GM12865 (cell line): Measurements from ENCODE around the gene COL11A2.
A peak's percentile ranks its signal among the peaks of the same experiment; 100 is the strongest.

Experiments used
- DNase-seq: peaks from one replicate; pipeline ENCODE4 v3.0.0; 2010; ENCODE audit warnings: low read depth
- H3K4me3 ChIP-seq: 2 replicates; pipeline ENCODE4 v1.5.1; 2011; ENCODE audit warnings: mild to moderate bottlenecking, low read depth, low read length, control low read depth
- TF ChIP-seq, protein P1 (sequence below): IDR thresholded peaks from 2 replicates; pipeline ENCODE4 v1.5.1; 2011; ENCODE audit warnings: low read length, control low read depth, low read depth, inconsistent platforms; ENCODE audit not compliant: insufficient read depth; ENCODE audit errors: missing control alignments

Gene COL11A2

DNA sequence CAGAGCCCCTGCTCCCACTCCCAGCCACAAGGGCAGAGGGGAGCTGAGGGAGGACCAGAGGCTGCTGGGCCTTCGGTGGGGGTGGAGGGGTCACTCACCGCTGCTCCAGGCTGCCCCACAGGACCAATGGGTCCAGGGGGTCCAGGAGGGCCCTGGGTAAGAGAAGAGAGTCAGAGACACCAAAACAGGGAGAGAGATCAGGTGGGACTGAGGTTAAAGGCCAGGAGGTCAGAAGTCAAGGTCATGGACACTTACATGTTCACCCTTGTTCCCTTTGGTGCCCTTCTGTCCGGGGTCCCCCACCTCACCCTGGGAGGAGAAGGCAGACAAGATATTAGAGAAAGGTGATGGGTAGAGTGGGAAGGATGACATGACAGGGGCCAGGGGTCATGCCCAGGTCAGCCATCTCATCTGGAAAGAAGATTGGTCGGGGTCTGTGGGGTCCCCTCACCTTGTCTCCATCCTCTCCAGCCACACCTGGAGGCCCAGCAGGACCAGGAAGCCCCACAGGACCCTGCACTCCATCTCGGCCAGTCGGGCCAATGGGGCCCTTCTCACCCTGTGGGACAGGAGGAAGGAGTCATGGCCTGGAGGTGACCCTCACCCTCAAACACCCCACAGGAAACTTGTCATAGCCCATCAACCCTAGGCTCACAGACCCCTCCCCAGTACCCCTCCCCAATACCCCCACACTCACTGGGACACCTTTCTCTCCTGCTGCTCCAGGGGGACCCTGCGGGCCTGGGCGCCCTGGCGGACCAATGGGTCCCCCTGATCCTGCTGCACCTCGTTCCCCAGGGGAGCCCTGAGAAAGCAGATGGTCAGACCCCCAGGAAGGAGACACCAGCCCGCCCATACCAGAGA, 21.0 kb downstream of the COL11A2 start:
- TF ChIP-seq, protein P1, sequence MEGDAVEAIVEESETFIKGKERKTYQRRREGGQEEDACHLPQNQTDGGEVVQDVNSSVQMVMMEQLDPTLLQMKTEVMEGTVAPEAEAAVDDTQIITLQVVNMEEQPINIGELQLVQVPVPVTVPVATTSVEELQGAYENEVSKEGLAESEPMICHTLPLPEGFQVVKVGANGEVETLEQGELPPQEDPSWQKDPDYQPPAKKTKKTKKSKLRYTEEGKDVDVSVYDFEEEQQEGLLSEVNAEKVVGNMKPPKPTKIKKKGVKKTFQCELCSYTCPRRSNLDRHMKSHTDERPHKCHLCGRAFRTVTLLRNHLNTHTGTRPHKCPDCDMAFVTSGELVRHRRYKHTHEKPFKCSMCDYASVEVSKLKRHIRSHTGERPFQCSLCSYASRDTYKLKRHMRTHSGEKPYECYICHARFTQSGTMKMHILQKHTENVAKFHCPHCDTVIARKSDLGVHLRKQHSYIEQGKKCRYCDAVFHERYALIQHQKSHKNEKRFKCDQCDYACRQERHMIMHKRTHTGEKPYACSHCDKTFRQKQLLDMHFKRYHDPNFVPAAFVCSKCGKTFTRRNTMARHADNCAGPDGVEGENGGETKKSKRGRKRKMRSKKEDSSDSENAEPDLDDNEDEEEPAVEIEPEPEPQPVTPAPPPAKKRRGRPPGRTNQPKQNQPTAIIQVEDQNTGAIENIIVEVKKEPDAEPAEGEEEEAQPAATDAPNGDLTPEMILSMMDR, result no peak
- no peak for DNase-seq
- no peak overlapping the region for H3K4me3 ChIP-seq

DNA sequence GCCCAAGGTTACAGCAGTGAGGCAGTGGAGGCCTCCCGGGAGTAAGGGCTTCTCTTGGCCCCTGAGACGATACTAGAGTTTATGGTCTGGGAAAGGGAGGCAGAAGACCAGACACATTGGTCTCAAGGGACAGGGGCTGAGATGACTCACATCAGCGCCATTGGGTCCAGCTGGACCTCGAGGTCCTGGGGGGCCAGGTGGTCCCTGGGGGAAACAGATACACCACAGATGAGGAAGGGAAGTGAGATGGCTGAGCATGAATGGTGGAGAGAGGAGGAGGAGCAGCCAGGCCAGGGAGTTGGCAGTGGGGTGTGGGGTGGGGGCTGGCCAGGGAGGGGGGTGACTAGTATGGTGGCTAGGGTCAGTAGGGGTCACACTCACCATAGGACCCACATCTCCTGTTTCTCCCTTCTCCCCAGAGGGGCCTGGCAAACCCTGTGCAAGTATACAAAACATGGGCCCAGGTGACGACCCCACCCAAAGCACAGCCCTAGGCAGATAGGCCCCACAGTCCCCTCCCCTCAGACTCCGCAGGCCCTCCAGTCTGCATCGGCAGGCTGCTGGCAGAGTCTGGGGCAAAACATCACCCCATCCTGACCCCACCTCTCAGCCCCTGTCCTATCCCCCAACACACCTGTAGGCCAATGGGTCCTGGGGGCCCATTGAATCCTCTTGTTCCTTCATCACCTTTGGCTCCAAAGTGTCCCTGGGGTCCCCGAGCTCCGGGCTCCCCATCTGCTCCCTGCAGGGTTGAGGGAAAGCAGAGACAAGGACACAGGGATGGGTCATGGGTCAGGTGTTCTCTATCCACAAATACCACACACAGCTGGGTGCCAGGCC, 21.9 kb downstream of the COL11A2 start:
- peak; percentile 64 for DNase-seq
- no peak overlapping the region for H3K4me3 ChIP-seq
- TF ChIP-seq, protein P1, result no peak

DNA sequence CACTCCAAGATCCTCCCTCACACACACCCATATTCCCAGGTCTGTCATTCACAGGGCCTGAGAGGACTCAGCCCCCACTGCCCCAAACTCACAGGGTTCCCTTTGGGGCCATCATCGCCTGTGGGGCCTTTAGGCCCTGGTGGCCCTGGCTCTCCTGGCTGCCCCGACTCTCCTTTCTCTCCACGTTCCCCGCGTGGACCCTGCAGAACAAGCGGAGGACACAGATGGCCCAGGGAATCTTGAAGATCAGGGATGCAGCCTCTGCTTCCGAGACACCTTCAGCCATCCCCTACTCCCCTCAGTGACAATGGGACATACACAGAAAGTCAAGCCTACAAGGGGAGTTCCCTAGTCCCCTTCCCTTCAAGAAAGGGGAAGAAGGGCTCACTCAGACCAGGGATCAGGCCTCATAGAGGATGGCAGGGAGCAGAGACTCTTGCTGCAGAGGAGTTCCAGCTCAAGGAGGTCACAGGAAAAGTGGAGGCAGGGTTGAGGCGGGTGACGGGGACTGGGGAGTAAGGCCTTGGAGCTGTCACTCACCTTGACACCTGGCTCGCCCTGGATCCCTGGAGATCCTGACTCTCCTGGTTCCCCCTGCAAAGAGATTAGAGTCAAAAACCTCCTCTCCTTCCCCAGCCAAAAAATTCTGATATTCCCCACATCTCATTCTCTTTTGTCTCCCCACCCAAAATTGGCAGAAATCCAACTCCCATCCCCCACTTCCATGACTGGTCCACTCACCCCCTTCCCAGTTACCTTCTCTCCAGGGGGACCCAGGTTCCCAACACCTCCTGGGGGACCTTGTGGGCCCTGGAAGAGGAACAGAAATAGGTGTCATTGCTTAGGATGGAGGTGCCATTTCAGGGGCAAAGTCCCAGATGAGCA, 22.7 kb downstream of the COL11A2 start:
- no peak for DNase-seq
- TF ChIP-seq, protein P1, result no peak
- H3K4me3 ChIP-seq, result no peak overlapping the region

DNA sequence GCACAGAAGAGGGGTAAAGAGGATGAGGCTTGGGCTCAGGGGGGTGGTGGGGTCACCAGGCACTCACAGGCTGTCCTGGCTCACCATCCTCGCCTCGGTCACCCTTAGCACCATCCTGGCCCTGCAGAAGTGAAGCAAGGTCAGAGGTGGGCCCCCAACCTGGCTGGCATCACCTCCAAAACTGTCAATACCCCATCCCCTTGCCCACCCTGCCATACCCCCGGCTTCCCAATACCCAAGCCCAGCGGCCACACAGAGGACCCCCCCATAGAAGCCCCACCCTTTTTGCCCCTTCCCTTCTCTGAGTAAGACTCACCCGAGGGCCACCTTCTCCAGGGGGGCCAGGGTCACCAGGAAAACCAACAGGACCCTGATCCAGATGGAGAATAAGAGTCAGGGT, 23.6 kb downstream of the COL11A2 start:
- DNase-seq, result no peak
- no peak overlapping the region for H3K4me3 ChIP-seq
- TF ChIP-seq, protein P1, result no peak

DNA sequence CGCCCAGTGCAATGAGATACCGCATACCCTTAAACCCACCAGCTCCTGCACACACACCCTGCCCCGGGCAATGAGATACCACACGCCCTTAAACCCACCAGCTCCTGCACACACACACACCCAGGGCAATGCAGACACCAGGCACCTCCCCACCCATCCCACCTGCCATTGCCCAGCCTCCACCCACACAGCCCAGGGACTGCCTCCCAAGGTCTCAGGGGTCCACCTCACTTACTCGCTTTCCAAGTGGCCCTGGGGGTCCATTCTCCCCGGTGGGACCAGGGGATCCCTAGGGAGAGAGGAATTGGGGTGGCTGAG, 24.0 kb downstream of the COL11A2 start:
- TF ChIP-seq, protein P1, result no peak
- H3K4me3 ChIP-seq, result no peak overlapping the region
- no peak for DNase-seq

DNA sequence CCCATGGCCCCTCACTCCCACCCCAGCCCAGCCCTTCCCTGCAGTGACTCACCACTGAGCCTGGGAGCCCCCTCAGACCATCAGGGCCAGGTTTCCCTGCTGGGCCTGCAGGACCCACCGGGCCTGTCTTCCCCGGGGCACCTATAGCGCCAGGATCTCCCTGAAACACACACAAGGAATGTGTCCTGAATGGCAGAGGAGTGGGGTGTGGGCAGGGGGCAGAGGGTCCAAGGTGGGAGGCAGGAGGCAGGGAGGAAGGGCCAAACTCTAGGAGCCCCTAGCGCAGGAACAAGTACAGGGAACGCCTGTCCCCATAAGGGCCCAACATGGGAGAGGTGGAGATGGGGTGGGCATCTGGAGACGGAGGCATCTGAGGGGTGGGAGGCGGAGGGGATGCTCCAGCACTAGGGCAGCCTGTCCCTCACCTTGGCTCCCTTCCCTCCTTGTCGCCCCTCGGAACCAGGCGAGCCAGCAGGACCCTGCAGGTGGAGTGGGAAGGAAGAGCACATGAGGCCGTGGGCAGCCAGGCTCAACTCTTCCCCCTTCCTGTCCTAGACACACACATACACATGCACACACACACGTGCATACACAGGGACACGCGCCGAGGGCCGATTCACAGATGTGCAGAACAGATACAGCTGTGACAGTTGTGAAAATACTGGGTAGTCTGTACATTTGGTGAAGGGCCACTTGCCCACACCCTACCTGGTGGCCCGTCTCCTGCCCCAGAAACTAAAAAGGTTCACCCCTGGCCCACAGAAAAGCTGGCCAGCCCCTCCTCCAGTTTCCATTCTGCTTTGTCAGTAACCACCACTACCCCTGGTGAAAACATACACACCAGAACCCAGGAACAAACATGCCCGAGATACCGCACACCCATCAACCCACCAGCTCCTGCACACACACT, 24.6 kb downstream of the COL11A2 start:
- no peak for DNase-seq
- TF ChIP-seq, protein P1, result no peak
- no peak overlapping the region for H3K4me3 ChIP-seq
